ENCODE results near the gene HSPB3. TPM values are rescaled to one million over a fixed set of nuclear protein-coding genes. Genes with fewer than 3 reads are reported as not detected.

The HSPB3 gene
- total and polyA plus RNA-seq, 12 donors, result 167 to 670 (median 350) TPM

DNA sequence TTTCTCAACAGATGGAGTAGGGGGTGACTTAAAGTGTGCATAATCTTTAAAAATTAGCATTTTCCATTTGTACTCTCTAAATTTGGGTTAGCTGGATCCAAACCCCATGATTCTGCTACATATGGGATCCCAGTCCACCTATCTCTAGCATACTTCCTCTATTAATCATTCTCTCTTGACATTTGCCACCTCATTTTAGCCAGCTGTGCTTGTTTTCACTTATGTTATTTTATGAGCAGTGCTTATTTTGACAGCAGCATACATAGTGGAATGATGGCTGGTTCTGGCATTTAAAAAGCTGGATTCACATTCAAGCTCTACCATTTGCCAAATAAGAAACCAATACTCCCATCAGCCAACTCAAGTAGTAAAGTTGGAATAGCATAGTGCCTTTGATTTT, 39.5 kb downstream of the HSPB3 start:
- H3K9me3 ChIP-seq, result peaks cover 0 to 9% (median 0%) of the 10 kb centered on the region in 11 donors
- TF ChIP-seq, protein P1, sequence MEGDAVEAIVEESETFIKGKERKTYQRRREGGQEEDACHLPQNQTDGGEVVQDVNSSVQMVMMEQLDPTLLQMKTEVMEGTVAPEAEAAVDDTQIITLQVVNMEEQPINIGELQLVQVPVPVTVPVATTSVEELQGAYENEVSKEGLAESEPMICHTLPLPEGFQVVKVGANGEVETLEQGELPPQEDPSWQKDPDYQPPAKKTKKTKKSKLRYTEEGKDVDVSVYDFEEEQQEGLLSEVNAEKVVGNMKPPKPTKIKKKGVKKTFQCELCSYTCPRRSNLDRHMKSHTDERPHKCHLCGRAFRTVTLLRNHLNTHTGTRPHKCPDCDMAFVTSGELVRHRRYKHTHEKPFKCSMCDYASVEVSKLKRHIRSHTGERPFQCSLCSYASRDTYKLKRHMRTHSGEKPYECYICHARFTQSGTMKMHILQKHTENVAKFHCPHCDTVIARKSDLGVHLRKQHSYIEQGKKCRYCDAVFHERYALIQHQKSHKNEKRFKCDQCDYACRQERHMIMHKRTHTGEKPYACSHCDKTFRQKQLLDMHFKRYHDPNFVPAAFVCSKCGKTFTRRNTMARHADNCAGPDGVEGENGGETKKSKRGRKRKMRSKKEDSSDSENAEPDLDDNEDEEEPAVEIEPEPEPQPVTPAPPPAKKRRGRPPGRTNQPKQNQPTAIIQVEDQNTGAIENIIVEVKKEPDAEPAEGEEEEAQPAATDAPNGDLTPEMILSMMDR (IDR thresholded peaks at IDR 0.05), result no peak
- intact Hi-C loops (cut with DNase I), result loop anchor here in 2 of 10 donors (10.0 kb wide), 3 partner anchors 60 to 250 kb away; no protein-coding TSS in a partner anchor
- H3K36me3 ChIP-seq, result no peaks in the 10 kb centered on the region
- no peak for ATAC-seq
- DNase-seq, result no peak
- no peak overlapping the region for H3K4me3 ChIP-seq
- H3K4me1 ChIP-seq, result no peaks in the 10 kb centered on the region
- H3K27ac ChIP-seq, result no peak overlapping the region
- no peaks in the 10 kb centered on the region for H3K27me3 ChIP-seq

Other genes starting within 250 kb of the HSPB3 start
- gene ARL15, start 145.1 kb upstream of the HSPB3 start, total RNA-seq, result 10 to 100 TPM; 22.6 to 31.8 (median 28.7) TPM
- gene ARL15, start 145.1 kb upstream of the HSPB3 start, polyA plus RNA-seq, result 10 to 100 TPM in 1 of 2 donors, 1 to 10 TPM in 1; 7.8 to 12.0 TPM
- 10 to 100 TPM; 15.3 to 31.0 (median 22.1) TPM for gene SNX18, start 62.1 kb downstream of the HSPB3 start, total RNA-seq
- gene SNX18, start 62.1 kb downstream of the HSPB3 start, polyA plus RNA-seq, result 1 to 10 TPM; 4.1 to 9.3 TPM

Measured in heart right ventricle (tissue), 16 donors.